Panc1 (cell line): Measurements from ENCODE around the gene LUZP2. TPM values are rescaled to one million over a fixed set of nuclear protein-coding genes. Genes with fewer than 3 reads are reported as not detected.

Experiments used
- ATAC-seq: fragments of 200-7000 bp; cut with Tn5 transposase; 2 replicates; pipeline ENCODE4 v1.9.1; 2020; ENCODE audit warnings: mild to moderate bottlenecking, moderate library complexity
- BruUV-seq: library from RNA; stranded (reverse); fragments of 400-500 nt; replicated peaks from 2 replicates; lab custom pipeline; 2021; lab: Mats Ljungman, UMichigan
- CTCF ChIA-PET: fragments of 300-600 bp; sonication (Branson Sonifier 250); formaldehyde crosslinking; loops from one replicate; lab custom pipeline; 2022; ENCODE audit warnings: antibody characterized with exemption; lab: Charles Lee
- POLR2A ChIA-PET: fragments of 300-600 bp; sonication (Branson Sonifier 250); formaldehyde crosslinking; loops from one replicate; lab custom pipeline; 2022; ENCODE audit warnings: antibody characterized with exemption; lab: Charles Lee
- DNase-seq: peaks from one replicate; pipeline ENCODE4 v3.0.0-alpha.2; 2010; ENCODE audit warnings: low read depth, low spot score
- H3K27ac ChIP-seq: 2 replicates; pipeline ENCODE4 v1.5.1; 2011; ENCODE audit warnings: mild to moderate bottlenecking, low read length, inconsistent platforms
- H3K27me3 ChIP-seq: fragments of 200-500 bp; sonication (Bioruptor generic); 2 replicates; pipeline ENCODE4 v1.6.0; 2014; ENCODE audit warnings: low read length, inconsistent platforms; ENCODE audit not compliant: control insufficient read depth, insufficient read depth
- H3K36me3 ChIP-seq: fragments of 200-500 bp; sonication (Bioruptor generic); 2 replicates; pipeline ENCODE4 v1.5.1; 2014; ENCODE audit warnings: inconsistent platforms, mild to moderate bottlenecking, low read length, moderate library complexity; ENCODE audit not compliant: control insufficient read depth, insufficient read depth
- H3K4me1 ChIP-seq: 2 replicates; pipeline ENCODE4 v1.5.1; 2011; ENCODE audit warnings: inconsistent platforms, mild to moderate bottlenecking, low read length, moderate library complexity; ENCODE audit not compliant: control insufficient read depth, insufficient read depth
- H3K4me3 ChIP-seq, 2 experiments: 2 replicates each; pipeline ENCODE4 v1.5.1; 2011 to 2012; ENCODE audit warnings: low read depth in 2 of 2, low read length in 2 of 2, mild to moderate bottlenecking in 2 of 2, inconsistent platforms in 1 of 2, moderate library complexity in 1 of 2
- H3K9me3 ChIP-seq: fragments of 200-500 bp; sonication (Bioruptor generic); 2 replicates; pipeline ENCODE4 v1.5.1; 2014; ENCODE audit warnings: low read depth, mild to moderate bottlenecking, inconsistent platforms, low read length, moderate library complexity; ENCODE audit not compliant: control insufficient read depth, insufficient read depth
- POLR2AphosphoS5 ChIP-seq: IDR thresholded peaks from 2 replicates; pipeline ENCODE4 v1.6.1; 2012; ENCODE audit warnings: mild to moderate bottlenecking, low read depth, low read length, moderate library complexity
- SIN3A ChIP-seq: IDR thresholded peaks from 2 replicates; pipeline ENCODE4 v1.6.1; 2012; ENCODE audit warnings: low read depth, mild to moderate bottlenecking, low read length, moderate library complexity, borderline replicate concordance; ENCODE audit not compliant: insufficient read depth
- TCF7L2 ChIP-seq: IDR thresholded peaks from 2 replicates; pipeline ENCODE4 v1.6.1; 2011; ENCODE audit warnings: mild to moderate bottlenecking, low read depth, low read length, inconsistent platforms
- in situ Hi-C: cut with HindIII; loops from 2 replicates; pipeline ENCODE4 v1.10.0; 2016; ENCODE audit warnings: low sequenced_read_pairs, low pct_unique_long_range_greater_than_20kb
- intact Hi-C: fragments of 100-400 bp; cut with micrococcal nuclease; formaldehyde crosslinking; loops from one replicate; pipeline ENCODE4 v1.10.0; 2022; ENCODE audit not compliant: unreplicated experiment
- total RNA-seq: library from RNA; stranded (reverse); gene quantifications from one replicate; pipeline ENCODE4 v1.2.1, GENCODE V29; 2021; ENCODE audit not compliant: unreplicated experiment
- TF ChIP-seq, protein P1 (sequence below): fragments of 450-650 bp; IDR thresholded peaks from 2 replicates; pipeline ENCODE4 v1.5.1; 2017; ENCODE audit warnings: mild to moderate bottlenecking
- TF ChIP-seq, protein P2 (sequence below), 2 experiments: IDR thresholded peaks; 2 replicates each; pipeline ENCODE4 v1.6.1; 2011 to 2012; ENCODE audit warnings: low read depth in 2 of 2, control low read depth in 1 of 2, low read length in 1 of 2, mild to moderate bottlenecking in 1 of 2, moderate library complexity in 1 of 2; ENCODE audit not compliant: insufficient read depth in 1 of 2

LUZP2 gene
- total RNA-seq, 1 experiment from 2014 or later, result 0.18 TPM

DNA sequence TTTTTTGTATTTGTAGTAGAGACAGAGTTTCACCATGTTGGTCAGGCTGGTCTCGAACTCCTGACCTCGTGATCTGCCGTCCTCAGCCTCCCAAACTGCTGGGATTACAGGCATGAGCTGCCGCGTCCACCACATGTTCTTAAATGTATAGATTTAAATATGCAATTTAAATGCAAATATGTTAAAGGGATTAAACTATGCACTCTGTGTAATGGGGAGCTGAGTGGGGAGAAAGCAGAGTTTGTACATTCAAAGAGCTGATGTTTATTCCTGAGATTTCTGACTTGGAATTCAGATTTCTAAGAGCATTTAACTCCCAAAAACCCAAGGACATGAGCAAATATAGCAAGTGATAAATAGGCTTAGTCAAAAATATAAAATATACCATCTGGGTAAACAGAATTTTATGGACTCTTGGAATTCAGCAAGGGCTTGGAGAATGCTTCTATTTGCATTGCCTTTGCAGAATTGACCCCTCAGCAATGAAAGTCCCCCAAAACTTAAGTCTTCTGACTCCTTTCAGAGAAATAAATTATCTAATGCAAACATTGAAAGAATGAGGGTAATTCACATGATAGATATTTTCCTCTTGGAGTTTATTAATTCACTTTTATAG lies 170.6 kb downstream of the LUZP2 start:
- H3K27ac ChIP-seq, result no peak overlapping the region
- no peak for TF ChIP-seq TCF7L2
- no peak for TF ChIP-seq POLR2AphosphoS5
- TF ChIP-seq, protein P1, sequence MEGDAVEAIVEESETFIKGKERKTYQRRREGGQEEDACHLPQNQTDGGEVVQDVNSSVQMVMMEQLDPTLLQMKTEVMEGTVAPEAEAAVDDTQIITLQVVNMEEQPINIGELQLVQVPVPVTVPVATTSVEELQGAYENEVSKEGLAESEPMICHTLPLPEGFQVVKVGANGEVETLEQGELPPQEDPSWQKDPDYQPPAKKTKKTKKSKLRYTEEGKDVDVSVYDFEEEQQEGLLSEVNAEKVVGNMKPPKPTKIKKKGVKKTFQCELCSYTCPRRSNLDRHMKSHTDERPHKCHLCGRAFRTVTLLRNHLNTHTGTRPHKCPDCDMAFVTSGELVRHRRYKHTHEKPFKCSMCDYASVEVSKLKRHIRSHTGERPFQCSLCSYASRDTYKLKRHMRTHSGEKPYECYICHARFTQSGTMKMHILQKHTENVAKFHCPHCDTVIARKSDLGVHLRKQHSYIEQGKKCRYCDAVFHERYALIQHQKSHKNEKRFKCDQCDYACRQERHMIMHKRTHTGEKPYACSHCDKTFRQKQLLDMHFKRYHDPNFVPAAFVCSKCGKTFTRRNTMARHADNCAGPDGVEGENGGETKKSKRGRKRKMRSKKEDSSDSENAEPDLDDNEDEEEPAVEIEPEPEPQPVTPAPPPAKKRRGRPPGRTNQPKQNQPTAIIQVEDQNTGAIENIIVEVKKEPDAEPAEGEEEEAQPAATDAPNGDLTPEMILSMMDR, result no peak
- TF ChIP-seq SIN3A, result no peak
- H3K36me3 ChIP-seq, result no peaks in the 10 kb centered on the region
- H3K9me3 ChIP-seq, result no peaks in the 10 kb centered on the region
- no peaks in the 10 kb centered on the region for H3K4me1 ChIP-seq
- CTCF ChIA-PET, result no interaction called here
- in situ Hi-C loops, result no loop called here
- no peak for ATAC-seq
- DNase-seq, result no peak
- no peaks in the 10 kb centered on the region for H3K27me3 ChIP-seq
- H3K4me3 ChIP-seq, result no peak overlapping the region
- no TSS peak for BruUV-seq
- intact Hi-C loops, result no loop called here
- POLR2A ChIA-PET, result no interaction called here

DNA sequence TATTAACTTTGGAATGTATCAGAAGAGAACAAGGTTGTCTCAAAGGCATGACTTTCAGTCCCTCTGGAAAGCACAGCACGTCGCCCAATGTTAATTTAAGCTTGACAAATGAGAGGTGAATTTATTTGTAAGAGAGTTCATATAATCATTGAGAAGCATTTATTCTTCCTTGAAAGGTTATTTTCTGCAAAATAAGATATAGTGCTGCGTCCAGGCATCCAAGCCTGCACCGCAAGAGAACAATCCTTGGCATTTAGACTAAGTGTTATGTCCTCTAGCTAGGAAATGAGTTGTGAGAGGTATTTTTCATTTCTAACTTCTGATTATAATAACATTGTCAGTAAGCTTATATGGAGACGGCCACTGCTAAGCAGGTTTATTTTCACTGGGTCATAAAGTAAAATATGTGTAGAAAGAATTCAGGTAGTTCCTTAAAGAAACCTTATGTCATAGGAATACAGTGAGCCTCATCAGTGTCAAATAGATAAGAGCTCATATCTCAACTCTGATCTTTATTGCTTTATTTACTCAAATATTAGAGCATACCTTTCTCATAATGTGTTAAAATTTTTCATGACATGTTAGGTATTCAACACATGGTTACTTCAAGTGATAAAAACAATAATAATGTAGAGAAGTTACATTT lies 182.0 kb downstream of the LUZP2 start:
- Histone ChIP-seq H3K4me1 (no peaks in the 10 kb centered on the region), H3K9me3 (no peaks in the 10 kb centered on the region), H3K4me3 (no peak overlapping the region), H3K27me3 (no peaks in the 10 kb centered on the region), H3K27ac (no peak overlapping the region), H3K36me3 (no peaks in the 10 kb centered on the region)
- TF ChIP-seq SIN3A (no peak), TCF7L2 (no peak), POLR2AphosphoS5 (no peak)
- TF ChIP-seq, protein P1, result no peak
- TF ChIP-seq, protein P2, sequence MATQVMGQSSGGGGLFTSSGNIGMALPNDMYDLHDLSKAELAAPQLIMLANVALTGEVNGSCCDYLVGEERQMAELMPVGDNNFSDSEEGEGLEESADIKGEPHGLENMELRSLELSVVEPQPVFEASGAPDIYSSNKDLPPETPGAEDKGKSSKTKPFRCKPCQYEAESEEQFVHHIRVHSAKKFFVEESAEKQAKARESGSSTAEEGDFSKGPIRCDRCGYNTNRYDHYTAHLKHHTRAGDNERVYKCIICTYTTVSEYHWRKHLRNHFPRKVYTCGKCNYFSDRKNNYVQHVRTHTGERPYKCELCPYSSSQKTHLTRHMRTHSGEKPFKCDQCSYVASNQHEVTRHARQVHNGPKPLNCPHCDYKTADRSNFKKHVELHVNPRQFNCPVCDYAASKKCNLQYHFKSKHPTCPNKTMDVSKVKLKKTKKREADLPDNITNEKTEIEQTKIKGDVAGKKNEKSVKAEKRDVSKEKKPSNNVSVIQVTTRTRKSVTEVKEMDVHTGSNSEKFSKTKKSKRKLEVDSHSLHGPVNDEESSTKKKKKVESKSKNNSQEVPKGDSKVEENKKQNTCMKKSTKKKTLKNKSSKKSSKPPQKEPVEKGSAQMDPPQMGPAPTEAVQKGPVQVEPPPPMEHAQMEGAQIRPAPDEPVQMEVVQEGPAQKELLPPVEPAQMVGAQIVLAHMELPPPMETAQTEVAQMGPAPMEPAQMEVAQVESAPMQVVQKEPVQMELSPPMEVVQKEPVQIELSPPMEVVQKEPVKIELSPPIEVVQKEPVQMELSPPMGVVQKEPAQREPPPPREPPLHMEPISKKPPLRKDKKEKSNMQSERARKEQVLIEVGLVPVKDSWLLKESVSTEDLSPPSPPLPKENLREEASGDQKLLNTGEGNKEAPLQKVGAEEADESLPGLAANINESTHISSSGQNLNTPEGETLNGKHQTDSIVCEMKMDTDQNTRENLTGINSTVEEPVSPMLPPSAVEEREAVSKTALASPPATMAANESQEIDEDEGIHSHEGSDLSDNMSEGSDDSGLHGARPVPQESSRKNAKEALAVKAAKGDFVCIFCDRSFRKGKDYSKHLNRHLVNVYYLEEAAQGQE (IDR thresholded peaks at IDR 0.05; ENCODE audit: insufficient read depth in 1 of 2, low read depth in 2 of 2, low read length in 1 of 2), result no peak
- POLR2A ChIA-PET, result interaction anchor here (0.5 kb wide), 1 partner anchor 401 kb away, joined by 3 read pairs; no protein-coding TSS in a partner anchor
- intact Hi-C loops (no loop called here), in situ Hi-C loops (no loop called here)
- CTCF ChIA-PET, result no interaction called here
- ATAC-seq, result no peak
- DNase-seq, result no peak
- no TSS peak for BruUV-seq
